Neural progenitor cell (in vitro differentiated cells): ENCODE measurements around the gene BMP2. TPM values are rescaled to one million over a fixed set of nuclear protein-coding genes. Genes with fewer than 3 reads are reported as not detected.

Source experiments
- DNase-seq: peaks from one replicate; pipeline ENCODE4 v3.0.0-alpha.2; 2016; ENCODE audit warnings: low spot score
- H2AFZ ChIP-seq: fragments of 200-600 bp; sonication (generic); replicated peaks from 2 replicates; pipeline ENCODE4 v1.6.1; 2016; ENCODE audit warnings: antibody characterized with exemption
- H3F3A ChIP-seq: fragments of 200-600 bp; sonication (generic); 2 replicates; pipeline ENCODE4 v1.6.1; 2016; ENCODE audit warnings: antibody characterized with exemption, low read depth
- H3K27ac ChIP-seq: fragments of 200-600 bp; sonication (generic); 2 replicates; pipeline ENCODE4 v1.5.1; 2016; ENCODE audit warnings: mild to moderate bottlenecking
- H3K27me3 ChIP-seq: fragments of 200-600 bp; sonication (generic); 2 replicates; pipeline ENCODE4 v1.6.1; 2016; ENCODE audit warnings: mild to moderate bottlenecking, moderate library complexity
- H3K36me3 ChIP-seq: fragments of 200-600 bp; sonication (generic); 2 replicates; pipeline ENCODE4 v1.5.1; 2016
- H3K4me1 ChIP-seq: fragments of 200-600 bp; sonication (generic); 2 replicates; pipeline ENCODE4 v1.6.1; 2016; ENCODE audit warnings: mixed run types
- H3K4me2 ChIP-seq: fragments of 200-600 bp; sonication (generic); 2 replicates; pipeline ENCODE4 v1.6.1; 2016
- H3K4me3 ChIP-seq: fragments of 200-600 bp; sonication (generic); 2 replicates; pipeline ENCODE4 v1.5.1; 2016
- H3K79me2 ChIP-seq: fragments of 200-600 bp; sonication (generic); 2 replicates; pipeline ENCODE4 v1.6.1; 2016; ENCODE audit warnings: low read depth
- H3K9ac ChIP-seq: fragments of 200-600 bp; sonication (generic); 2 replicates; pipeline ENCODE4 v1.6.1; 2016
- H3K9me3 ChIP-seq: fragments of 200-600 bp; sonication (generic); 2 replicates; pipeline ENCODE4 v1.5.1; 2016; ENCODE audit warnings: low read depth
- H4K20me1 ChIP-seq: fragments of 200-600 bp; sonication (generic); 2 replicates; pipeline ENCODE4 v1.6.1; 2016; ENCODE audit warnings: low read depth
- H3K27ac Mint-ChIP-seq: 3 replicates; pipeline ENCODE4 v1.8.0; 2021; ENCODE audit warnings: mixed read lengths
- H3K27me3 Mint-ChIP-seq: 2 replicates; pipeline ENCODE4 v1.8.0; 2022; ENCODE audit warnings: low read depth, mild to moderate bottlenecking, inconsistent platforms, moderate library complexity, mixed read lengths; ENCODE audit not compliant: insufficient read depth
- H3K36me3 Mint-ChIP-seq: 3 replicates; pipeline ENCODE4 v1.8.0; 2021; ENCODE audit warnings: mixed read lengths
- H3K4me1 Mint-ChIP-seq: 3 replicates; pipeline ENCODE4 v1.8.0; 2021; ENCODE audit warnings: mixed read lengths
- H3K4me3 Mint-ChIP-seq: 3 replicates; pipeline ENCODE4 v1.8.0; 2021; ENCODE audit warnings: mild to moderate bottlenecking, moderate library complexity, mixed read lengths
- H3K9me3 Mint-ChIP-seq: 3 replicates; pipeline ENCODE4 v1.8.0; 2020; ENCODE audit warnings: mixed read lengths
- CTCF ChIP-seq: fragments of 200-600 bp; sonication (generic); IDR thresholded peaks from 2 replicates; pipeline ENCODE4 v1.5.1; 2017; ENCODE audit warnings: antibody characterized with exemption, mild to moderate bottlenecking
- EZH2 ChIP-seq: fragments of 200-600 bp; sonication (generic); IDR thresholded peaks from 2 replicates; pipeline ENCODE4 v1.6.1; 2017; ENCODE audit warnings: antibody characterized with exemption, mild to moderate bottlenecking, moderate library complexity
- EZH2phosphoT487 ChIP-seq: fragments of 200-600 bp; sonication (generic); IDR thresholded peaks from 2 replicates; pipeline ENCODE4 v1.6.1; 2017; ENCODE audit warnings: antibody characterized with exemption
- total RNA-seq: library from RNA; depleted of rRNA; stranded (reverse); fragments of >200 nt; gene quantifications from 2 replicates; pipeline ENCODE4 v1.2.3, GENCODE V29; 2015; ENCODE audit warnings: low replicate concordance

Gene BMP2
- total RNA-seq, 1 donor from 2014 or later, result 7.2 TPM

GRCh38 chr20:6756693-6757595 is 10.5 kb upstream of the BMP2 start:
- no peak for DNase-seq
- Histone ChIP-seq H3K4me3 (no peak overlapping the region), H3K9ac (no peak overlapping the region), H3K79me2 (no peaks in the 10 kb centered on the region), H3K4me2 (no peak overlapping the region), H2AFZ (no peak overlapping the region), H3F3A (no peaks in the 10 kb centered on the region), H3K27ac (no peak overlapping the region), H3K9me3 (no peaks in the 10 kb centered on the region), H4K20me1 (no peaks in the 10 kb centered on the region), H3K36me3 (no peaks in the 10 kb centered on the region), H3K27me3 (no peaks in the 10 kb centered on the region), H3K4me1 (no peaks in the 10 kb centered on the region)
- Mint-ChIP-seq H3K27ac (no peak overlapping the region), H3K4me1 (peaks cover 6% of the 10 kb centered on the region), H3K36me3 (no peaks in the 10 kb centered on the region), H3K4me3 (no peak overlapping the region), H3K9me3 (peaks cover 12% of the 10 kb centered on the region), H3K27me3 (peaks cover 2% of the 10 kb centered on the region)
- no peak for TF ChIP-seq CTCF
- no peak for TF ChIP-seq EZH2phosphoT487
- TF ChIP-seq EZH2, result no peak

- Mint-ChIP-seq H3K27me3 (peaks cover 16% of the 10 kb centered on the region), H3K27ac (no peak overlapping the region), H3K9me3 (peaks cover 2% of the 10 kb centered on the region), H3K36me3 (no peaks in the 10 kb centered on the region), H3K4me1 (peaks cover 24% of the 10 kb centered on the region), H3K4me3 (no peak overlapping the region)
- H3K36me3 ChIP-seq, result no peaks in the 10 kb centered on the region
- H3K27ac ChIP-seq, result no peak overlapping the region
- H3K4me1 ChIP-seq, result peaks cover 11% of the 10 kb centered on the region
- no peak overlapping the region for H3K4me2 ChIP-seq
- H3F3A ChIP-seq, result peaks cover 30% of the 10 kb centered on the region
- DNase-seq, result no peak
- no peak overlapping the region for H3K9ac ChIP-seq
- peaks cover 25% of the 10 kb centered on the region for H3K27me3 ChIP-seq
- H3K9me3 ChIP-seq, result no peaks in the 10 kb centered on the region
- H2AFZ ChIP-seq, result no peak overlapping the region
- peaks cover 12% of the 10 kb centered on the region for H4K20me1 ChIP-seq
- TF ChIP-seq EZH2phosphoT487 (no peak), CTCF (no peak), EZH2 (no peak)
- no peak overlapping the region for H3K4me3 ChIP-seq
- no peaks in the 10 kb centered on the region for H3K79me2 ChIP-seq
Measured at GRCh38 chr20:6764619-6765018, 2.9 kb upstream of the BMP2 start.

- peaks cover 2% of the 10 kb centered on the region for H3K36me3 Mint-ChIP-seq
- peak; percentile 68 for TF ChIP-seq CTCF
- no peak for TF ChIP-seq EZH2
- no peak for TF ChIP-seq EZH2phosphoT487
- peaks cover 14% of the 10 kb centered on the region for H3K4me1 ChIP-seq
- no peak overlapping the region for H2AFZ ChIP-seq
- H3K4me3 ChIP-seq, result no peak overlapping the region
- DNase-seq, result peak; percentile 46
- no peaks in the 10 kb centered on the region for H3K79me2 ChIP-seq
- peaks cover 22% of the 10 kb centered on the region for H3K27me3 Mint-ChIP-seq
- no peaks in the 10 kb centered on the region for H3K9me3 ChIP-seq
- H3K27ac Mint-ChIP-seq, result no peak overlapping the region
- no peak overlapping the region for H3K27ac ChIP-seq
- peaks cover 18% of the 10 kb centered on the region for H4K20me1 ChIP-seq
- peaks cover 34% of the 10 kb centered on the region for H3F3A ChIP-seq
- H3K4me3 Mint-ChIP-seq, result peak overlapping the region; percentile 80
- peaks cover 2% of the 10 kb centered on the region for H3K9me3 Mint-ChIP-seq
- no peaks in the 10 kb centered on the region for H3K36me3 ChIP-seq
- H3K9ac ChIP-seq, result no peak overlapping the region
- H3K27me3 ChIP-seq, result peaks cover 35% of the 10 kb centered on the region
- no peak overlapping the region for H3K4me2 ChIP-seq
- H3K4me1 Mint-ChIP-seq, result peaks cover 27% of the 10 kb centered on the region
Measured at GRCh38 chr20:6765469-6766058, 1.9 kb upstream of the BMP2 start.
